ENCODE measurements around the gene STX5.

- no peak for TF ChIP-seq POLR2AphosphoS5 (IDR thresholded peaks at IDR 0.05; ENCODE audit: borderline replicate concordance, low read depth, low read length)
- TF ChIP-seq FOXP2 (optimal IDR thresholded peaks at IDR 0.05; ENCODE audit: control extremely low read depth, extremely low read length, insufficient read depth), result no peak
These were observed 49.1 kb downstream of the STX5 start for GRCh38 chr11:62782753-62783152.
